Uterus (tissue), 2 donors: ENCODE results near the gene IL31.

ENCODE experiments used
- CTCF ChIP-seq, 4 experiments: fragments of 200-600 bp in 2 of 4; fragments of 450-650 bp in 2 of 4; sonication (generic) in 2 of 4; IDR thresholded peaks; one replicate each; pipeline ENCODE4 v1.5.1; 2016 to 2019; ENCODE audit warnings: antibody characterized with exemption in 4 of 4, mild to moderate bottlenecking in 2 of 4, moderate library complexity in 1 of 4
- POLR2A ChIP-seq, 2 donors: fragments of 450-650 bp; IDR thresholded peaks; one replicate each; pipeline ENCODE4 v1.6.1; 2016; ENCODE audit warnings: antibody characterized with exemption in 2 of 2, mild to moderate bottlenecking in 1 of 2, moderate library complexity in 1 of 2

GRCh38 chr12:122147514-122148290 lies 26.3 kb downstream of the IL31 start:
- TF ChIP-seq POLR2A (IDR thresholded peaks at IDR 0.05) (no peak), CTCF (IDR thresholded peaks at IDR 0.05) (no peak)
